ELF-1 (cell line): ENCODE measurements around the gene STAM2.

Experiments
- DNase-seq: peaks from one replicate; pipeline ENCODE4 v3.0.0-alpha.2; 2016; ENCODE audit warnings: low read depth, low spot score

The STAM2 gene

GRCh38 chr2:152071518-152071917, 104.0 kb downstream of the STAM2 start:
- no peak for DNase-seq

GRCh38 chr2:152071092-152071491, 104.5 kb downstream of the STAM2 start:
- no peak for DNase-seq

GRCh38 chr2:152068226-152068625, 107.3 kb downstream of the STAM2 start:
- DNase-seq, result no peak

GRCh38 chr2:152067823-152068222, 107.7 kb downstream of the STAM2 start:
- no peak for DNase-seq
